Thyroid gland (tissue), 4 donors: ENCODE data around the gene PLCB4.

Experiments
- CTCF ChIP-seq, 6 experiments: fragments of 200-600 bp in 3 of 6; fragments of 450-650 bp in 3 of 6; sonication (generic) in 3 of 6; IDR thresholded peaks; one replicate each; pipeline ENCODE4 v1.5.1; 2016 to 2019; ENCODE audit warnings: antibody characterized with exemption in 6 of 6, mild to moderate bottlenecking in 2 of 6, inconsistent platforms in 1 of 6, moderate library complexity in 1 of 6
- POLR2A ChIP-seq, 2 donors: fragments of 450-650 bp; IDR thresholded peaks; one replicate each; pipeline ENCODE4 v1.6.1; 2017; ENCODE audit warnings: antibody characterized with exemption in 2 of 2, mild to moderate bottlenecking in 2 of 2, moderate library complexity in 1 of 2

GRCh38 chr20:9503526-9504245 is 434.8 kb downstream of the PLCB4 start:
- TF ChIP-seq CTCF (IDR thresholded peaks at IDR 0.05) (peak in 1 of 6 experiments; percentile 25), POLR2A (IDR thresholded peaks at IDR 0.05) (no peak)
